Hepatocyte (in vitro differentiated cells): Measurements from ENCODE around the gene OR10G3. TPM values are rescaled to one million over a fixed set of nuclear protein-coding genes. Genes with fewer than 3 reads are reported as not detected.

Source experiments
- DNase-seq: peaks from one replicate; pipeline ENCODE4 v3.0.0-alpha.2; 2016; ENCODE audit warnings: low spot score
- H2AFZ ChIP-seq: fragments of 200-600 bp; sonication (generic); 2 replicates; pipeline ENCODE4 v1.6.0; 2016; ENCODE audit warnings: antibody characterized with exemption, mild to moderate bottlenecking
- H3K27ac ChIP-seq: fragments of 200-600 bp; sonication (generic); 2 replicates; pipeline ENCODE4 v1.5.1; 2016; ENCODE audit warnings: mild to moderate bottlenecking
- H3K27me3 ChIP-seq: fragments of 200-600 bp; sonication (generic); 2 replicates; pipeline ENCODE4 v1.6.1; 2016
- H3K36me3 ChIP-seq: fragments of 200-600 bp; sonication (generic); replicated peaks from 2 replicates; pipeline ENCODE4 v1.5.1; 2016; ENCODE audit warnings: low read depth; ENCODE audit not compliant: insufficient read depth
- H3K4me1 ChIP-seq: fragments of 200-600 bp; sonication (generic); 2 replicates; pipeline ENCODE4 v1.5.1; 2016; ENCODE audit warnings: mild to moderate bottlenecking, moderate library complexity; ENCODE audit not compliant: insufficient read depth
- H3K4me2 ChIP-seq: fragments of 200-600 bp; sonication (generic); 2 replicates; pipeline ENCODE4 v1.6.0; 2016
- H3K4me3 ChIP-seq: fragments of 200-600 bp; sonication (generic); 2 replicates; pipeline ENCODE4 v1.5.1; 2016; ENCODE audit warnings: mild to moderate bottlenecking
- H3K79me2 ChIP-seq: fragments of 200-600 bp; sonication (generic); 2 replicates; pipeline ENCODE4 v1.6.0; 2017; ENCODE audit warnings: mild to moderate bottlenecking
- H3K9me2 ChIP-seq: fragments of 200-600 bp; sonication (generic); replicated peaks from 2 replicates; pipeline ENCODE4 v1.6.0; 2017; ENCODE audit warnings: mild to moderate bottlenecking; ENCODE audit not compliant: insufficient read depth
- H3K9me3 ChIP-seq: fragments of 200-600 bp; sonication (generic); 2 replicates; pipeline ENCODE4 v1.5.1; 2016; ENCODE audit warnings: low read depth, mild to moderate bottlenecking
- H4K20me1 ChIP-seq: fragments of 200-600 bp; sonication (generic); 2 replicates; pipeline ENCODE4 v1.6.0; 2016; ENCODE audit warnings: mild to moderate bottlenecking; ENCODE audit not compliant: insufficient read depth, poor library complexity, severe bottlenecking
- EZH2 ChIP-seq: fragments of 200-600 bp; sonication (generic); IDR thresholded peaks from 2 replicates; pipeline ENCODE4 v1.6.1; 2016; ENCODE audit warnings: antibody characterized with exemption, mild to moderate bottlenecking, borderline replicate concordance
- EZH2phosphoT487 ChIP-seq: fragments of 200-600 bp; sonication (generic); IDR thresholded peaks from one replicate; pipeline ENCODE4 v1.6.1; 2018; ENCODE audit warnings: antibody characterized with exemption, mild to moderate bottlenecking, low read depth, moderate library complexity; ENCODE audit not compliant: unreplicated experiment, severe bottlenecking
- WGBS: methylation state at CpG from one replicate; pipeline ENCODE4 v1.1.6; 2016; ENCODE audit warnings: low lambda C conversion rate; ENCODE audit errors: missing lambda C conversion rate; 5-methylcytosine and 5-hydroxymethylcytosine counted together
- polyA plus RNA-seq: library from polyadenylated mRNA; unstranded; fragments of >200 nt; fragmentation: Nextera tagmentation; extraction: Ambion mirVana; gene quantifications from 2 replicates; pipeline ENCODE4 v1.2.1, GENCODE V29; 2016
- total RNA-seq: library from RNA; depleted of rRNA; stranded (reverse); fragments of >200 nt; gene quantifications from 2 replicates; pipeline ENCODE4 v1.2.3, GENCODE V29; 2014
- TF ChIP-seq, protein P1 (sequence below): fragments of 200-600 bp; sonication (generic); IDR thresholded peaks from 2 replicates; pipeline ENCODE4 v1.5.1; 2016; ENCODE audit warnings: antibody characterized with exemption, mild to moderate bottlenecking; ENCODE audit not compliant: poor library complexity

The OR10G3 gene
- total and polyA plus RNA-seq, 2 experiments from 2014 or later: not detected

DNA sequence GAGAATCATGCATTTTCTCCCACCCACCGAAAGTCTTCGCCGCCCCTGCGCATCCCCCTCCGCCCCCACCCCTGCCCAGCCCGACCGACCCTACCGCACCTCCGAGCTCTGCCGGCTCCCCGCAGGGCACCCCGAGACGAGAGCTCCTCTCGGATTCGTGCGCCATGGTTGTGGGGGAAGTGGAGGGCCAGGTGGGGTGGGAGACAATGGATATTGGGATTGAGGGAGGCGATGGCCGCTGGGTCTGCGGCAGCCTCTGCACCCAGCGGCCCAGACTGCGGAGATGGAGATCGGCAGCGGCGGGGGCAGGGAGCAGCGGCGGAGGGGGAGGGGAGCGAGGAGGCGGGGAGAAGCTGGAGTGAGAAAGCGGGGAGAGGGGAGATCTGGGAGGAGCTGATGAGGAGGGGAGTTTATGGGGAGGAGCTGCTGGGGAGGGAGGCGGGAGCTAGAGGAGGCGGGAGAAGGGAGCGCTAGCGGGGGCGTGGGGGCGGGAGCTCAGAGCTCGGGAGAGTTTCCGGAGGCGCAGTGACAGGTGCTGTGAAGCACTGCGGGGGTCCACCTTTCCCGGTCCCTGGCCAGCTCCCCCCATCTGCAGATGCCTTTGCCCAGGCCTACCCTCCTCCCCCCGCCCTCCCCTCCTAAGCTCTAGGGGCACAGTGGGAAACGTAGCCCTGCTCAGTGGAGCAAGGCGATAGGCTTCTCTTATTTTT is 53.8 kb downstream of the OR10G3 start, which contains the start of gene SALL2:
Gene SALL2 (minus strand): TSS at position 385 of the 710 bp plus-strand sequence. CDS start 219 bp downstream, at position 166.
- peak within 1 kb of the TSS; percentile 98 for H2AFZ ChIP-seq

DNA sequence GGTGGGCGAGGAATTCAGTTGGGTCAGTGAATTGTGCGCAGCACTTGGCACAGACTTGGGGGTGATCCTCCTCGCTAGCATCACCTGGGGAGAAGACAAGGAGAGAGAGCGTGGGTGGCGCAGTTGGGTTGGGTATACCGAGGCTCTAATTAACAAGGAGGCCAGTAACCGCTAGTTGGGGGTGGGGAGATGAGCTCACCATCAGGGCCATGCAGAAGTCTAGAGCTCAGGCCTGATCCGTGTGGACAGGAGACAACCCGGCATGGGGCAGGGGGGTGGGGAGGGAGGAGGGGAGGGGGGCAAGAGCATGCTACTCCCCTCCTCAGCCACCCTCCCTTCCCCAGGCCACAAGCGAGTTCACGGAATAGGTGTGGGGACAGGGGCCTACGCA is 54.3 kb downstream of the OR10G3 start:
- peak overlapping the region; percentile 59 for H3K27ac ChIP-seq
- H3K36me3 ChIP-seq: no peaks in the 10 kb centered on the region
- H3K9me3 ChIP-seq: no peaks in the 10 kb centered on the region
- peak overlapping the region; percentile 89 for H3K4me2 ChIP-seq
- WGBS: 33% methylated on average over 7 of the region's 12 CpGs
- H3K9me2 ChIP-seq: no peaks in the 10 kb centered on the region
- H3K79me2 ChIP-seq: peaks cover 5% of the 10 kb centered on the region
- H4K20me1 ChIP-seq: no peaks in the 10 kb centered on the region
- TF ChIP-seq, protein P1, sequence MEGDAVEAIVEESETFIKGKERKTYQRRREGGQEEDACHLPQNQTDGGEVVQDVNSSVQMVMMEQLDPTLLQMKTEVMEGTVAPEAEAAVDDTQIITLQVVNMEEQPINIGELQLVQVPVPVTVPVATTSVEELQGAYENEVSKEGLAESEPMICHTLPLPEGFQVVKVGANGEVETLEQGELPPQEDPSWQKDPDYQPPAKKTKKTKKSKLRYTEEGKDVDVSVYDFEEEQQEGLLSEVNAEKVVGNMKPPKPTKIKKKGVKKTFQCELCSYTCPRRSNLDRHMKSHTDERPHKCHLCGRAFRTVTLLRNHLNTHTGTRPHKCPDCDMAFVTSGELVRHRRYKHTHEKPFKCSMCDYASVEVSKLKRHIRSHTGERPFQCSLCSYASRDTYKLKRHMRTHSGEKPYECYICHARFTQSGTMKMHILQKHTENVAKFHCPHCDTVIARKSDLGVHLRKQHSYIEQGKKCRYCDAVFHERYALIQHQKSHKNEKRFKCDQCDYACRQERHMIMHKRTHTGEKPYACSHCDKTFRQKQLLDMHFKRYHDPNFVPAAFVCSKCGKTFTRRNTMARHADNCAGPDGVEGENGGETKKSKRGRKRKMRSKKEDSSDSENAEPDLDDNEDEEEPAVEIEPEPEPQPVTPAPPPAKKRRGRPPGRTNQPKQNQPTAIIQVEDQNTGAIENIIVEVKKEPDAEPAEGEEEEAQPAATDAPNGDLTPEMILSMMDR: no peak
- TF ChIP-seq EZH2phosphoT487 (no peak), EZH2 (no peak)
- H3K27me3 ChIP-seq: no peaks in the 10 kb centered on the region
- peak; percentile 52 for DNase-seq
- H2AFZ ChIP-seq: peak overlapping the region; percentile 98
- peaks cover 7% of the 10 kb centered on the region for H3K4me1 ChIP-seq
- H3K4me3 ChIP-seq: peak overlapping the region; percentile 95

More for the DNA sequence above, 53.8 kb downstream of the OR10G3 start, which contains the start of gene SALL2:
- Histone ChIP-seq H3K79me2 (peaks cover 5% of the 10 kb centered on the region), H3K9me2 (no peaks in the 10 kb centered on the region), H3K36me3 (no peaks in the 10 kb centered on the region), H4K20me1 (no peaks in the 10 kb centered on the region), H3K4me1 (peaks cover 7% of the 10 kb centered on the region), H3K27me3 (no peaks in the 10 kb centered on the region), H3K4me3 (peak within 1 kb of the TSS; percentile 95), H3K27ac (peak within 1 kb of the TSS; percentile 59), H3K4me2 (peak within 1 kb of the TSS; percentile 89), H3K9me3 (no peaks in the 10 kb centered on the region)
- DNase-seq: peak; percentile 90
- 4% methylated on average over 21 of the region's 43 CpGs for WGBS
- no peak for TF ChIP-seq EZH2phosphoT487

DNA sequence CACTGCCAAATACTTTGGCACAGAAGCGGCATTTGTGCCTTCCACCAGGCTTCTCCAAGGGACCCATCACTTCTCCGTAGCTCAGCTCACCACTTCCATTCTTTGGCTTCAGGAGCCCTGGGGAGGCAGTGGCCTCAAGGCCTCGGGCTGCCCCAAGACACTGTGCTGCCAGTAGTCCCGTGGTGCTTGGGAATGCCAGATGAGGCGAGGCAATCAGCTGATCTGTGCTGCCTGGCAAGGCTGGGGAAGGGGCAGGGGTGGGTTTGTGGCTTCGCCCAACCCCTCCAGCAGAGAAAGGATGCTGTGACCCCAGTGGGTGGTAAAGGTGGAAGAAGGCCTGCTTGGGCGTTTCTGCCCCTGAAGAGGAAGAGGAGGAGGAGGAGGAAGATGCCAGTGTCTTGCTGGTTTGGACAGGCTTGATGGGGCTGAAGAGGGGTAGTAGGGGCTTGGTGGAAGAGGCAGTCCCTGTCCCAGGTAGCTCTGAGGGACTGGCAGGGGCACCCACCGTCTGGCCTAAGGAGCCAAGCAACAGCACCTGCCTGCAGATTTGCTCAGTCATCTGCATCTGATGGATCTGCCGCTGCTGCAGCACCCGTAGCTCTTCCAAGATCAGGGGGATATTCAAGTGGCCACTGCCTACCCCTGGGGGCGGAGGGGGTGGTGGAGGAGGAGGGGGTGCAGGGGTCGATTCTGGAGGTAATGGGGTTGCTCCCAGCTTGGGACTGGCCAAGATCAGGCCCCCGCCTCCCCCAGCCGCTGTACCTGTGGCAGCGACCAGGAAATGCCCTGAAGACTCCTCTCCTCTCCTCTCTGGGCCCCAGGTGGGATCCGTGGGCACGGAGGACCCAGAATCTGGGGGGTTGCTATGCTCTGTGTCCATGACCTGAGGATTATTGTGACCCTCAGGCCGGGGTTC is 55.0 kb downstream of the OR10G3 start:
- DNase-seq: peak; percentile 9
- H3K79me2 ChIP-seq: peaks cover 5% of the 10 kb centered on the region

More for the DNA sequence above, 55.0 kb downstream of the OR10G3 start:
- Histone ChIP-seq H3K9me2 (no peaks in the 10 kb centered on the region), H4K20me1 (no peaks in the 10 kb centered on the region), H3K4me1 (peaks cover 7% of the 10 kb centered on the region), H3K4me3 (peak overlapping the region; percentile 95), H2AFZ (no peak overlapping the region), H3K36me3 (no peaks in the 10 kb centered on the region), H3K27me3 (no peaks in the 10 kb centered on the region), H3K9me3 (no peaks in the 10 kb centered on the region), H3K4me2 (peak overlapping the region; percentile 89), H3K27ac (no peak overlapping the region)
- TF ChIP-seq EZH2 (no peak), EZH2phosphoT487 (no peak)
- TF ChIP-seq, protein P1: no peak
- 85% methylated on average over 12 of the region's 18 CpGs for WGBS
